ENCODE data around the gene BLMH.

Gene BLMH

GRCh38 chr17:30291543-30292285 is at the start of gene BLMH:
TSS of gene BLMH (minus strand) at chr17:30291944. CDS start at chr17:30291819, 125 bp downstream.
- peak; percentile 67 for DNase-seq

- no peak for DNase-seq
These were observed 49.1 kb upstream of the BLMH start for GRCh38 chr17:30340801-30341356.

GRCh38 chr17:30339086-30339485 is 47.3 kb upstream of the BLMH start:
- no peak for DNase-seq

GRCh38 chr17:30337393-30337999 is 45.8 kb upstream of the BLMH start:
- DNase-seq, result no peak

GRCh38 chr17:30336369-30337171 is 44.8 kb upstream of the BLMH start:
- peak; percentile 51 for DNase-seq

GRCh38 chr17:30334421-30334820 is 42.7 kb upstream of the BLMH start:
- no peak for DNase-seq

- DNase-seq, result peak; percentile 3
These were observed 42.0 kb upstream of the BLMH start, which contains the start of gene TMIGD1 for GRCh38 chr17:30333503-30334360. TSS of gene TMIGD1 (minus strand) at chr17:30334057. CDS start at chr17:30332133, 1,924 bp downstream.

GRCh38 chr17:30332057-30332542 is 40.4 kb upstream of the BLMH start:
- DNase-seq, result no peak

- DNase-seq, result peak; percentile 66
These were observed 35.1 kb upstream of the BLMH start for GRCh38 chr17:30326809-30327208.

GRCh38 chr17:30324723-30325122 is 33.0 kb upstream of the BLMH start:
- no peak for DNase-seq

GRCh38 chr17:30323895-30324319 is 32.2 kb upstream of the BLMH start:
- no peak for DNase-seq

GRCh38 chr17:30323262-30323894 is 31.6 kb upstream of the BLMH start:
- DNase-seq, result peak; percentile 82

- DNase-seq, result no peak
These were observed 29.6 kb upstream of the BLMH start for GRCh38 chr17:30321314-30321713.

- no peak for DNase-seq
These were observed 26.4 kb upstream of the BLMH start for GRCh38 chr17:30318155-30318554.

- DNase-seq, result no peak
These were observed 25.0 kb upstream of the BLMH start for GRCh38 chr17:30316736-30317135.

- no peak for DNase-seq
These were observed 23.4 kb upstream of the BLMH start for GRCh38 chr17:30315106-30315505.

- no peak for DNase-seq
These were observed 22.7 kb upstream of the BLMH start for GRCh38 chr17:30314474-30314873.

GRCh38 chr17:30312226-30312625 is 20.5 kb upstream of the BLMH start:
- no peak for DNase-seq

GRCh38 chr17:30310562-30310961 is 18.8 kb upstream of the BLMH start:
- no peak for DNase-seq

GRCh38 chr17:30309591-30309990 is 17.8 kb upstream of the BLMH start:
- no peak for DNase-seq

- DNase-seq, result no peak
These were observed 16.7 kb upstream of the BLMH start for GRCh38 chr17:30308406-30308805.

GRCh38 chr17:30304778-30305177 is 13.0 kb upstream of the BLMH start:
- no peak for DNase-seq
